Thyroid gland (tissue), 4 donors: ENCODE measurements around the gene AANAT.

ENCODE experiments used
- POLR2A ChIP-seq, 2 donors: fragments of 450-650 bp; IDR thresholded peaks; one replicate each; pipeline ENCODE4 v1.6.1; 2017; ENCODE audit warnings: antibody characterized with exemption in 2 of 2, mild to moderate bottlenecking in 2 of 2, moderate library complexity in 1 of 2
- TF ChIP-seq, protein P1 (sequence below), 6 experiments: fragments of 200-600 bp in 3 of 6; fragments of 450-650 bp in 3 of 6; sonication (generic) in 3 of 6; IDR thresholded peaks; one replicate each; pipeline ENCODE4 v1.5.1; 2016 to 2019; ENCODE audit warnings: antibody characterized with exemption in 6 of 6, mild to moderate bottlenecking in 2 of 6, inconsistent platforms in 1 of 6, moderate library complexity in 1 of 6

DNA sequence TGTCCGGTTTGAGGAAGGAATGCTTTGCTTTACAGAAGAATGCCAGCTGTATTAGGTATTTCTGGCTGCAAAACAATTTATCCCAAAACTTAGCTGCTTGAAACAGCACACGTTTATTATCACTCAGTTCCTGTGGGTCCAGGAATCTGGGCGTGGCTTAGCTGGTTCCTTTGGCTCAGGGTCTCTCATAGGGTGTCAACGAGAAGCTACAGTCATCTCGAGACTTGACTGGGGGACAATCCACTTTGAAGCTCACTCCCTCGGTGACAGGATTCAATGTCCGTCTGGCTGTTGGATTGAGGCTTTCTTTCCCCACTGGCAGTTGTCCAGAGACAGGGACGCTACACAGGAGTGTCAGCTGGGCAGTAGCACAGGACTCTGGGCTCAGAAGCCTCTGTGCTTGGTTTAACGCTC, 43.4 kb downstream of the AANAT start:
- no peak for TF ChIP-seq POLR2A (IDR thresholded peaks at IDR 0.05)
- TF ChIP-seq, protein P1, sequence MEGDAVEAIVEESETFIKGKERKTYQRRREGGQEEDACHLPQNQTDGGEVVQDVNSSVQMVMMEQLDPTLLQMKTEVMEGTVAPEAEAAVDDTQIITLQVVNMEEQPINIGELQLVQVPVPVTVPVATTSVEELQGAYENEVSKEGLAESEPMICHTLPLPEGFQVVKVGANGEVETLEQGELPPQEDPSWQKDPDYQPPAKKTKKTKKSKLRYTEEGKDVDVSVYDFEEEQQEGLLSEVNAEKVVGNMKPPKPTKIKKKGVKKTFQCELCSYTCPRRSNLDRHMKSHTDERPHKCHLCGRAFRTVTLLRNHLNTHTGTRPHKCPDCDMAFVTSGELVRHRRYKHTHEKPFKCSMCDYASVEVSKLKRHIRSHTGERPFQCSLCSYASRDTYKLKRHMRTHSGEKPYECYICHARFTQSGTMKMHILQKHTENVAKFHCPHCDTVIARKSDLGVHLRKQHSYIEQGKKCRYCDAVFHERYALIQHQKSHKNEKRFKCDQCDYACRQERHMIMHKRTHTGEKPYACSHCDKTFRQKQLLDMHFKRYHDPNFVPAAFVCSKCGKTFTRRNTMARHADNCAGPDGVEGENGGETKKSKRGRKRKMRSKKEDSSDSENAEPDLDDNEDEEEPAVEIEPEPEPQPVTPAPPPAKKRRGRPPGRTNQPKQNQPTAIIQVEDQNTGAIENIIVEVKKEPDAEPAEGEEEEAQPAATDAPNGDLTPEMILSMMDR (IDR thresholded peaks at IDR 0.05): no peak
